Prostate gland (tissue), 2 donors: ENCODE data around the gene ZCCHC7.

Experiments
- CTCF ChIP-seq, 4 experiments: fragments of 200-600 bp in 2 of 4; fragments of 450-650 bp in 2 of 4; sonication (generic) in 2 of 4; IDR thresholded peaks; 1 replicate in 3 of 4; 2 replicates in 1 of 4; pipeline ENCODE4 v1.5.1; 2016 to 2019; ENCODE audit warnings: antibody characterized with exemption in 4 of 4, mild to moderate bottlenecking in 2 of 4, moderate library complexity in 2 of 4
- POLR2AphosphoS5 ChIP-seq: sonication (generic); formaldehyde crosslinking; IDR thresholded peaks from one replicate; pipeline ENCODE4 v1.6.1; 2017; ENCODE audit warnings: antibody characterized with exemption

- TF ChIP-seq POLR2AphosphoS5 = no peak
- peak in 3 of 4 experiments; percentile 28 to 42 (median 35) for TF ChIP-seq CTCF (IDR thresholded peaks at IDR 0.05)
Observed at GRCh38 chr9:37262410-37262809, 142.0 kb downstream of the ZCCHC7 start.
